Measurements from ENCODE around the gene OR2AT4.
"Not testable (repeated sequence)": the region's sequence is repeated elsewhere in the genome, so short reads cannot be mapped to it uniquely, and the experiment has no call there.

OR2AT4 gene

GRCh38 chr11:75103380-75104026, 6.8 kb upstream of the OR2AT4 start:
- DNase-seq (ENCODE audit: low spot score): peak; percentile 35

GRCh38 chr11:75101424-75102128, 4.9 kb upstream of the OR2AT4 start:
- DNase-seq (ENCODE audit: low spot score): no peak

DNA sequence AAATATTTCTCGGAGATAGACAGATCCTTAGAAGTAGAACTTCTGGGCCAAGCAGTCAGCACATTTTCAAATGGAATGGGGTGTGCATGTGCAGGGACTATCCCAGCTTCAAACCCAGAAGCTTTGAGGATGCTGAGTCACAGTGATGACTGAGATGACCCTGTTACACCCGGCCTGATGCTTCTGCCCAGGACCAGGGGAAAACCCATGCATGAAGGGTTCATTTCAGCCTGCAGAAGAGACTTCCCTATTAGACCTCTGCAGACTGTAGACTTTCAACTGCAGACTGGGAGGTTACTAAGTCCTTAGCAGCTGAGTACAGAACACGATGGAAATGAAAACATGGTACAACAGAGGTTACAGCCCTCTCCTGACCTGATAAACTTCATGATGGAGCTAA, 3.6 kb upstream of the OR2AT4 start:
- peak; percentile 49 for DNase-seq (ENCODE audit: low spot score)

- DNase-seq (ENCODE audit: low spot score): no peak
Measured at GRCh38 chr11:75099635-75100034, 3.0 kb upstream of the OR2AT4 start.

GRCh38 chr11:75098835-75099439, 2.3 kb upstream of the OR2AT4 start:
- DNase-seq (ENCODE audit: low spot score): not testable (repeated sequence)

DNA sequence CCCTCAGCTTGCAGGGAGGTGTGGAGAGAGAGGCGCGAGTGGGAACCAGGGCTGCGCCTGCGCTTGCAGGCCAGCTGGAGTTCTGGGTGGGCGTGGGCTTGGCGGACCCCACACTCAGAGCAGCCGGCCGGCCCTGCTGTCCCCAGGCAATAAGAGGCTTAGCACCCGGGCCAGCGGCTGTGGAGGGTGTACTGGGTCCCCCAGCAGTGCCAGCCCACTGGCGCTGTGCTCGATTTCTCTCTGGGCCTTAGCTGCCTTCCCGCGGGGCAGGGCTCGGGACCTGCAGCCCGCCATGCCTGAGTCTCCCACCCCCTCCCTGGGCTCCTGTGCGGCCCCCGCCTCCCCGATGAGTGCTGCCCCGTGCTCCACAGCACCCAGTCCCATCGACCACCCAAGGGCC, 1.5 kb upstream of the OR2AT4 start:
- not testable (repeated sequence) for DNase-seq (ENCODE audit: low spot score)

DNA sequence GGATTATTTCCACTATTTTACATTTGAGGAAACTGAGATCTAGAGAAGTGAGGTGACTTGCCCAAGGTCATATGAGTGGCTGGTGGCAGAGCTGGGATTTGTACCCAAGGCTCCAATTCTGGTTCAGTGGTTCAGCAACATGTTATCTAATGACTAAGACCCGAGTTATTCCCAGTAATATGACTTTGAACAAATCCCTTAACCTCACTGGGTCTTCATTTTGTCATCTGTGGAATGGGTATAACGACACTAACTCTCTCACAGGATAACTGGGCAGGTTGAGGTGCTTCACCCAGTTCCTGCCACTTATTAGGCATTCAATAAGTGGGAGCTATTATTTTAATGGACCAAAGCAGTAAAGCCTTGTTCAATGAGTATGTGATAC, 489 bp upstream of the OR2AT4 start:
- DNase-seq (ENCODE audit: low spot score): no peak

- DNase-seq (ENCODE audit: low spot score): not testable (repeated sequence)
Measured at GRCh38 chr11:75094382-75094781, 2.3 kb downstream of the OR2AT4 start.

DNA sequence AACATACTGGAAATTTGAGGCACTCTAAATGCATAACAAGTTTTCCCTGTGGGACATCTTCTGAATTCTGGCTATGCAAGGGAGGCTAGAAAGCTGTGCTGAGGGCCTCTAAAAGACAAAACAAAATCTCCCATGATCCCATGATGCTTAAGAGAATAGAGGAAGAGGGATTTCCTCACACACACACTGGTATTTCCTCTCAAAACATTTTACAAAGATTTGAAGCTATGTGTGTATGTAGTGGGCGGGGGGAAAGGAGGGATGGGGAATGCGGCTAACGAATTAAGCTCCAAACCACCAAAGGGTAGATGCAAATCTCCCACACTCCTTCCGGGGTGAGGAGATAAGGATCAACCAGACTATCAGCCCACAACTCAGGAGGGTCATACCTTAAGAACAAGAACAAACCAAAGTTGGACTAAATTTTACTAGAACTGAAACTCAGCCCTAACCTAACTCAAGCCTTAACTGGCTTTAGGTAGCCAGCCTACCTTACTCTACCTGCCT, 6.0 kb downstream of the OR2AT4 start:
- no peak for DNase-seq (ENCODE audit: low spot score)

GRCh38 chr11:75087319-75088305, 9.1 kb downstream of the OR2AT4 start:
- DNase-seq (ENCODE audit: low spot score): no peak

- DNase-seq (ENCODE audit: low spot score): no peak
Measured at GRCh38 chr11:75084883-75085282, 11.8 kb downstream of the OR2AT4 start.

GRCh38 chr11:75083217-75083605, 13.5 kb downstream of the OR2AT4 start:
- DNase-seq (ENCODE audit: low spot score): no peak

DNA sequence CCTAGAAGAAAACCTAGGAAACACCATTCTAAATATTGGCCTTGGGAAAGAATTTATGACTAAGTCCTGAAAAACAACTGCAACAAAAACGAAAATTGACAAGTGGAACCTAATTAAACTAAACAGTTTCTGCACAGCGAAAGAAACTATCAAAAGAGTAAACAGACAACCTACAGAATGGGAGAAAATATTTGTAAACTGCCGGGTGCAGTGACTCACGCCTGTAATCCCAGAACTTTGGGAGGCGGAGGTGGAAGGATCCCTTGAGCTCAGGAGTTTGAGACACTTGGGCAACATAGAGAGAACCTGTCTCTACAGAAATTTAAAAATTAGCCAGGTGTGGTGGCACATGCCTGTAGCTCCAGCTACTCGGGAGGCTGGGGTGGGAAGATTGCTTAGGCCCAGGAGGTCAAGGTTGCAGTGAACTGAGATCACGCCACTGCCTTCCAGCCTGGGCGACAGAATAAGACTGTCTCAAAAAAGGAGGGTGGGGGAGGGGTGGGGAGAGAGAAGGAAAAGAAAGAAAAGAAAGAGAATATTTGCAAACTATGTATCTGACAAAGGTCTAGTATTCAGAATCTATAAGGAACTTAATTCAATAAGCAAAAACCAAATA, 14.0 kb downstream of the OR2AT4 start:
- DNase-seq (ENCODE audit: low spot score): no peak

DNA sequence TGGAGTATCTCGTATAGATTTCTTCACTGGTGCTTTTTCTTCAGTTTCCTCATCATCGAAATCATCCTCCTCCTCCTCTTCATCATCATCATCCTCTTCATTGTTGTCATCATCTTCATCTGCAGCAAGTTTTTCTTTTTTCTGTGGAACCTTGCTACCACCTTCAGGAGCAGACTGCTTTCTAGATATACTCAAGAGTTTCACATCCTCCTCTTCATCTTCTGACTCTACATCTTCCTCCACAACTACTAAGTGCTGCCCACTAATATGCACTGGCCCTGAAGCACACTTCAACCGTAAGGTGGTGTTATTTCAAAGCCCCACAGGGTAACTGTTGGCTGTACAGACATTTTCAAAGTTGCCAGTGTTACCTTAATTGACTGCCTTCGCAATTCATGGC, 17.1 kb downstream of the OR2AT4 start:
- DNase-seq (ENCODE audit: low spot score): no peak

- peak; percentile 20 for DNase-seq (ENCODE audit: low spot score)
Measured at GRCh38 chr11:75078233-75078632, 18.4 kb downstream of the OR2AT4 start.

GRCh38 chr11:75077316-75077715, 19.4 kb downstream of the OR2AT4 start:
- DNase-seq (ENCODE audit: low spot score): no peak

DNA sequence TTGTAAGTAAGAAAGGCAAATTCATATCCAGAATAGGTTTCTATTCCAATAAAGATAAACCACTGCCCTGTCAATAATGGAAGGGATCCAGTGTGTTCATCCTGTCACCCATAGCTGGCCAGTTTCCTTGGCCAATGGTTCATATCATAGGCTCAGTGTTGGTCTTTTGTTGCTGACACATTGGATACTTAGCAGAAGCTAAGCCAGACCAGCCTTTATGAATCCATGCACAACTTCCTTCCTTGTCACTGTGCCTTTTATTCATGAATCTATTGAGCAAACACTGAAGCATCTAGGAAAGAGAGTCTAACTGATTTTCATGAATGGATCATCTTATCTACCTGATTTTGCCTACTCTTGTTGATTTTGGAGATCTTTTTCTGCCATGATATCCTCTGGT, 20.0 kb downstream of the OR2AT4 start:
- no peak for DNase-seq (ENCODE audit: low spot score)

- DNase-seq (ENCODE audit: low spot score): no peak
Measured at GRCh38 chr11:75073459-75074190, 23.1 kb downstream of the OR2AT4 start.

DNA sequence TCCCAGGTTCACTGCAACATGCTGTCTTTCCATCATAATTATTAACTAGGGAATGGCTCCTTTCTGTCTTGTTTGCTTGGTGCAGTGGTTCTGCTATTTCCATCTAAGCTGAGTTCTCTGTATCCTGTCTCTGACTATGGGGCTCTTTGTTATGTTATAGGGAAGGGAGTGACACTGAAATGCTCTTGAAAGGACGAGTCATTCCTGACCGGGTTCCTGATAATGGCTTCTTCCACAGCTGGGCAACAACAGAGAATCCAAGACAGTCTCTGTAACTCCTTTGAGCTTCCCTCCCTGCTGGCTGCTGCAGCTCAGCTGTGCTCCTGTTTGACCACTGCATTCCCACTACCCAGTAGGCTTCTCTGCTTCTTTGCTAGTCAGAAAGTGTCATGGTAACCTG, 24.1 kb downstream of the OR2AT4 start:
- DNase-seq (ENCODE audit: low spot score): no peak

DNA sequence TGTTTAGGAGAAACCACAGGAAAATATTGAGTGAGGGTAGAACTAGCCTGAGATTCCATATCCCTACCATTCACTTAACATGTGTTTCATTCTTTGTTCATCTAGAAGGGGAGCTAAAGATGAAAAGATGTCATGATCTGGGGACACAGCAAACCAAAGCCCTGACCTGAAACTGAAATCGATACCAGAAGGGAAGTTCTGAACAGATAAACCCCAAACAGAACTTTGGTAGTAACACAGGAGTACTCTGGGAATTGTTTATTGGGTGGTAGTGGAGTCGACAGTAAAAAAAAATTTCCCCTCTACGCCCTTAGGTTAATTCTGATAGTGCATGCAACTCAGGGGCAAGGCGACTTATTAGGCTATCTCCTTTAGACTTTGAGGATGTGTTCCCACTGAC, 27.2 kb downstream of the OR2AT4 start:
- no peak for DNase-seq (ENCODE audit: low spot score)

GRCh38 chr11:75068993-75069392, 27.7 kb downstream of the OR2AT4 start:
- DNase-seq (ENCODE audit: low spot score): no peak

Measured in AG20443 (cell line).